Measurements from ENCODE around the gene ASXL2.

ASXL2 gene

DNA sequence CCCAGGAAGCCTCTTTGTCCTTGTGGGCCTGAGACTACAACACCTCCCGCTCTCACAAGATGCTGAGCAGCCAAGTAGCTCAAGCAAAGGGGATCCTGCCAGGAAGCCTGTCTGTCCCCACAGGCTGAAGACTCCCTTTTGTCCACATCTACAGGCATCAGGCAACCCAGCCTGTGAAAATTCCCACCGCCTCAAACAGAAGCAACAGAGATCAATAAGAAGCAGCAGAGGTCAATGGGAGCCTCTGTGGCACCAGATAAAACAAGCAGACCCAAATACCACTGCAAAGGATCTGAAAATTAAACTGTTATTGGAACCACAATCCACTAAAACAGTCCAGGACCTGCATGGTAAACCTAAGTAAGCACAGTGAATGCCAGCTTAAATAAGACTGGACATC, 48.5 kb downstream of the ASXL2 start:
- TF ChIP-seq, protein P1, sequence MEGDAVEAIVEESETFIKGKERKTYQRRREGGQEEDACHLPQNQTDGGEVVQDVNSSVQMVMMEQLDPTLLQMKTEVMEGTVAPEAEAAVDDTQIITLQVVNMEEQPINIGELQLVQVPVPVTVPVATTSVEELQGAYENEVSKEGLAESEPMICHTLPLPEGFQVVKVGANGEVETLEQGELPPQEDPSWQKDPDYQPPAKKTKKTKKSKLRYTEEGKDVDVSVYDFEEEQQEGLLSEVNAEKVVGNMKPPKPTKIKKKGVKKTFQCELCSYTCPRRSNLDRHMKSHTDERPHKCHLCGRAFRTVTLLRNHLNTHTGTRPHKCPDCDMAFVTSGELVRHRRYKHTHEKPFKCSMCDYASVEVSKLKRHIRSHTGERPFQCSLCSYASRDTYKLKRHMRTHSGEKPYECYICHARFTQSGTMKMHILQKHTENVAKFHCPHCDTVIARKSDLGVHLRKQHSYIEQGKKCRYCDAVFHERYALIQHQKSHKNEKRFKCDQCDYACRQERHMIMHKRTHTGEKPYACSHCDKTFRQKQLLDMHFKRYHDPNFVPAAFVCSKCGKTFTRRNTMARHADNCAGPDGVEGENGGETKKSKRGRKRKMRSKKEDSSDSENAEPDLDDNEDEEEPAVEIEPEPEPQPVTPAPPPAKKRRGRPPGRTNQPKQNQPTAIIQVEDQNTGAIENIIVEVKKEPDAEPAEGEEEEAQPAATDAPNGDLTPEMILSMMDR (IDR thresholded peaks at IDR 0.05), result no peak

DNA sequence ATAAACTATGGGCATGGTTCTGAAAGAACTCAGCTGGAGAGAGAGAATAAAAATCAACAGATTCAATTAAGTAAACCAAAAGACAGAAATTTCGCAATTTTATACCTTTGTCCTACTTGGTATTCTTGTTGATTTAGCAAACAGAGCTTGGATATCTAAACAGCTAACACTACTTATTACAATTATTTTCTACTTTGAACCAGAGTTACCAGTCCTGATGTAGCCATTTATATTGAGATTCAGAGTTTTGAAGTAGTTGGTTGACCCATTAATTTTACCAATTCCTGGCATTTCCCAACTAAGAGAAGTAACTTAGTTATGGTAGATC, 48.9 kb downstream of the ASXL2 start:
- TF ChIP-seq, protein P1 (IDR thresholded peaks at IDR 0.05), result no peak

DNA sequence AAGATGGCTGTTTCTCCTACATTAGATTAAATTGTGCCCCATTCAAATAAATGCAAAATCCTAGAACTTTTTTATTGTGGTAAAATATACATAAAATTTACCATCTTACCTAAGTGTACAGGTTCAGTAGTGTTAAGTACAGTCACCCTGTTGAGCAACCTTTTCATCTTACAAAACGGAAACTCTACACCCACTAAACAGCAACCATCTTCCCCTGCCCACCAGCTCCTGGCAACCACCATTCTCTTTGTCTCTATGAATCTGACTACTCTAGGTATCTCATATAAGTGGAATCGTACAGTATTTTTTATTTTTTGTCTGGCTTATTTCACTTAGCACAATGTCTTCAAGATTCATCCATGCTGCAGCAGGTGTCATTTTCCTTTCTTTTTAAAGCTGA, 53.0 kb downstream of the ASXL2 start:
- TF ChIP-seq, protein P1 (IDR thresholded peaks at IDR 0.05), result no peak

DNA sequence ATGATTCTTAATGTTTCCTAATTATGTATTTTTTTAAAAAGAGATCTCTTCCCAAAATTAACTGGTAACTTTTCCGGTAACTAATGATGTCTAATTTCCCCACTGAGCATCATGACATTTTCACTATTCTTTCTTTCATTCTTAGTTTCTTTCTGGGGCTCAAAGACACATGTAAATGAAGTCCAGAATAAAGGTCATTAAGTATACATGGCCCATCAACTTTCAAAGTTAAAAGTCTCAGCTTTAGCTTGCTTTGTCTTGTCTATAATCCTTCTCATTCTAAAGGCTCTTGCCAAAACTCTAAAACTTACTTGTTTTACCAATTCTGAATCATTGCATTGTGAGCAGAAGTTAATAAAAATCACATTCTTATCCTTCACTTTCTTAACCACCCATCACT, 53.6 kb downstream of the ASXL2 start:
- TF ChIP-seq, protein P1 (IDR thresholded peaks at IDR 0.05), result no peak

DNA sequence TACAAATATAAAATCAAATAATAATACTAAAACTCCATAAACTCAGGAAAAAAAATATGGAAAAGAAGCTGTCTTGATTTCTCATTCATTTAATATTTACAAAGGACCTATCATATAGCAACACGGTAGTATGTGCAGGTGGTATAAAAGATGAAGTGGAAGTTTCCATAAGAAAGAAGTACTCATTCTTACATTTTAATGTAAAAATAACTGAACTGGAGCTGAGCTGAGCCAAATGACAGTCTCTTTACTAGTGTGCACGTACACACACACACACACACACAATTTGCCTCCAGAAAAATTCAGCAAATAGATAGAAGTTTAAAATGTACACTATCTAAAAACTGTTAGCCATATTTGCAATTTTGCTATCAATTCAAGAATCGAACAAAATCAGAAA, 54.1 kb downstream of the ASXL2 start:
- TF ChIP-seq, protein P1 (IDR thresholded peaks at IDR 0.05), result no peak

DNA sequence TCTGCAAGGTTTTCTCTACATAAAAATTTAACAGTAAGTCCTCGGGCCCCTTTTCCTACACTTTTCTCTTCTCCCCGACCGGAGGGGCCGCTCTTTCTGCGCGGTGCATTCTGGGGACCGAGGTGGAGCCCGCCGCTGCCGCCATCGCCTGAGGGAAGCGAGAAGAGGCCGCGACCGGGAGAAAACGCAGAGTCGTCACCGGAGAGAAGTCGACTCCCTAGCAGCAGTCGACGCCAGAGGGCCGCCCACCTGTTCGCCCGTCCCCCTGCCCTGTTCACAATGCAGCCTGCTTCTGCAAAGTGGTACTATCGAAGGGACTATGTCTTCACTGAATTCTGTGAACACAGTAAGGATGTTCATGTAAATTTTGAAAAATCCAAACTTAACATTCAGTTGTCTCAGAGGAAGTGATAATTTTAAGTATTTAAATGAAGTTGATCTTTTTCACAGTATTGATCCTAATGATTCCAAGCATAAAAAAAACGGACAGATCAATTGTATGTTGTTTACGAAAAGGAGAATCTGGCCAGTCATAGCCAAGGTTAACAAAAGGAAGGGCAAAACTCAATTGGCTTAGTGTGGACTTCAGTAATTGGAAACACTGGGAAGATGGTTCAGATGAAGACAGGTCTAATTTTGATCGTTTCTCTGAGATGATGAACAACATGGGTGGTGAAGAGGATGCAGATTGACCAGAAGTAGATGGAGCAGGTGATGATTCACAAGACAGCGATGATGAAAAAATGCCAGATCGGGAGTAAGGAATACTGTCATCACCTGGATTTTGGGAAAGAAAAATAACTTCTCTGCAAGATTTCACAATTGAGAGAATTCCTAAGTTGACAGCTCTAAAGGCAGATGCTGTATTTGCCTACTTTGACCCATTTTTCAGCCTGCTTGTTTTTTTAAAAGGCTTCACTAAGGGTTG, 55.8 kb downstream of the ASXL2 start:
- TF ChIP-seq, protein P1 (IDR thresholded peaks at IDR 0.05), result no peak

DNA sequence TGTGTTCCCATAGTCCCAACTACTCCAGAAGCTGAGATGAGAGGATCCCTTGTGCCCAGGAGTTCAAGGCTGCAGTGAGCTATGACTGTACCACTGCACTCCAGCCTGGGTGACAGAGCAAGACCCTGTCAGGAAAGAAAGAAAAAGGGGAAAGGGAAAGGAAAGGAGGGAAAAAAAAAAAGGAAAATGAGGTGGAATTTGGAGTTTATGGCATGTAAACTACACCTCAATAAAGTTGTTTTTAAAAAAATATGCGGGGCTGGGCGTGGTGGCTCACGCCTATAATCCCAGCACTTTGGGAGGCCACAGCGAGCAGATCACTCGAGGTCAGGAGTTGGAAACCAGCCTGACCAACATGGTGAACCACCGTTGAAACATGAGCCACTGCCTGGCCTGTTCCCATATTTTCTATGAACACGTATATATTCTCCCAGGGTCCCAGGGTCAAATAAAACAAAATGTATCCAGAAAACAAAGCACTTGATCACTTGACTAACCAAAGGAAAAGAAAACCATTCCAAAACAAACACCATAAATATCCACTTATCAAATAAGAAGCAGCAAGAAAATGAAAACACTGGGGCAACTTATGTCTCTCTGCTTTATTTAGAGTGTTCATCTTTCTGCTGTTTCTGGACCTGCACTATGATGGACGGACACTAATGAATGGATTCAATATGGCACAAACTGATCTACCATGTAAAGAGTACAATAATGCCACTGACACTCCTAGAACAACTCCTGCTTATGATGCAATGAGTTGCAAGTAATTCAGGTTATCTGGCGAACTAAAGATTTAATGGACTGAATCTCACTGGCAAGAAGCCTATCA, 56.8 kb downstream of the ASXL2 start:
- TF ChIP-seq, protein P1 (IDR thresholded peaks at IDR 0.05), result no peak
